HK-2 (cell line): ENCODE results near the gene TM7SF3.
"Not testable (repeated sequence)": the region's sequence is repeated elsewhere in the genome, so short reads cannot be mapped to it uniquely, and the experiment has no call there.

Source experiments
- DNase-seq: peaks from one replicate; pipeline ENCODE4 v3.0.0-alpha.2; 2018; ENCODE audit not compliant: unreplicated experiment

The TM7SF3 gene

DNA sequence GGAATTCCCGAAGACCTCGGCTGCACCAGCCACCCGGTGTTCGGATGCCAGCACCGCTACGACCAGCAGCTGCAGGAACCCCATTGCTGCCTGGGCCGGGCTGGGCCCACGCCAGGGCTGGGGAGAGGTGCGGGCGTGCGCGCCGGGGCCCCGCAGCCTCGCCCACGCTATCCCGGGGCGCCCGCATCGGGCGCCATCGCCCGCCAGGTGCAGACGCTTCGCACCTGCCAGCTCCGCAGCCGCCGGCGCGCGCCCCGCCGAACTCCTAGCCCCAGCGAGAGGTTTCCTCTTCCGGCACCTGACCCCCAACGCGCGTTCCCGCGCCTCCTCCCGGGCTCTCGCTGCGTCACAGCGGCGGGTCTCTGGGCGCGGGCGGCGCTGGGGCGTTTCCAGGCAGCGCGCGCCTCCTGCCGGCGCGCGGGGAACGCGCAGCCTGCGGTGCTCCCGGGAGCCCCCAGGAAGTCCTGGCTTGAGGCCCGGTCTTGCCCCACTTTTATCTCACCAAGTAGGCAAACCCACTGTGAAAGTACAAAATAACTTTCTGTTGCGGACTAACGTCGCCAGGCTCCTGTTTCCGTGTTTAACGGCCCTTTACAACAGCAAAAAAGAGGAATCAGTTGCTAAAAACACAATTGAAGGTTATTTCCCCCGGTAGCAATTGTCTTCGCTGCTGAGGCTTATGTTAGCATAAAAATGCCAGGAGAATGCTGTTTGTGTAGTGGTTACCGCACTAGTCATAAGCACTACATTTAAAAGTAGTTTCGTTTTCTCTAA is at the start of gene TM7SF3:
TM7SF3 (minus strand) TSS at position 300 of the 774 bp plus-strand sequence; CDS start at position 84, 216 bp downstream.
- peak; percentile 92 for DNase-seq

DNA sequence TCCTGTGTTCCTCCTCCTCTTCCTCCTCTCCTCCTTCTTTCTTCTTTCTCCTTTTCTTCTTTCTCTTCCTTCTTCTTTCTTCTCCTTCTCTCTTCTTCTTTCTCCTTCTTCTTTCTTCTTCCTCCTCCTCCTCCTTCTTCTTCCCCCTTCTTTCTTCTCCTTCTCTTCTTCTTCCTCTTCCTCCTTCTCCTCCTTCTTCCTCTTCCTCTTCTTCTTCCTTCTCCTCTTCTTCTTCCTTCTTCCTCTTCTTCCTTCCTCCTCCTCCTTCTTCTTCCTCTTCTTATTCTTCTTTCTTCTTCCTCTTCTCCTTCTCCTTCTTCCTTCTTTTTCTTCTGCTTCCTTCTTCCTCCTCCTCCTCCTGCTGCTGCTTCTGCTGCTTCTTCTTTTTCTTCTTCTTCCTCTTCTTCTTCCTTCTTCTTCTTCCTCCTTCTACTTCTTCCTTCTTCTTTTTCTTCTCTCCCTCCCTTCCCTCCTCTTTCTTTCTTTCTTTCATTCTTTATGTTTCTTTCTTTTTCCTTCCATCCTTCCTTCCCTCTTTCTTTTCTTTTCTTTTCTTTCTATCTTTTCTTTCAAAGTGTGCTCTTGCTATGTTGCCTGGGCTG is 49.2 kb upstream of the TM7SF3 start:
- no peak for DNase-seq

- DNase-seq = no peak
Observed at GRCh38 chr12:27061317-27061716, 47.1 kb upstream of the TM7SF3 start.

DNA sequence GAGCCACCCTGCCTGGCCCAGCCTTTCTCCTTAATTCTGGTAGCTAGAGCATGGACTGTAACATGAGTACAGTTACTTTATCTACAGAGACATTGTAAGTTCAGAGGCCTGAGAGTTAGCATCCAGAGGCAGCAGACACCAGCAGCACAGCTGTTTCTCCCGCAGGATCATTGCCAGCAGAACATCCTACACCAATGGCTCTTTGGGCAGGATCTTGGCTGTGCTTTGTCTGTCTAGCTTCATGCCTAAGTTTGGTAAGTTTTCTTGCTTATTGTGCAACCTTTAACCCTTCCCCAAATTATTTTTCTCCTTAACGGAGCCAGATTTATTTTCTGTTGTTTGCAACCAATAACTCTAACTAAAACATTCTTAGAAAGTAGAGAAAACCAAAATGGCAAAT is 46.6 kb upstream of the TM7SF3 start:
- DNase-seq = no peak

DNA sequence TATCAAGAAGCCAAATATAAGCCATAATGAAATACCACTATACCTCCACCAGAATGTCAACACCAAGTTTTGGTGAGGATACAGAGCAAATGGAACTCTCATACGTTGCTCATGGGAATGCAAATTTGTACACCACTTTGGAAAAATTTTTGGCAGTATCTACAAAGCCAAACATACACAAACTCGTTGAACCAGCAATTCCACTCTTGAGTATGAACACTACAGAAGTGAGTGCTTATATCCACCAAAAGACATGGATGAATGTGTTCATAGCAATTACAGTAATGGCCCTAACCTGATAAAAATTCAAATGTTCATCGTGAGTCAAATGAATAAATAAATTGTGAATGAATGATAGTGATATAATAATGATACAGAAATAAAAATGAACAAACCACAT is 43.4 kb upstream of the TM7SF3 start:
- no peak for DNase-seq

- no peak for DNase-seq
Observed at GRCh38 chr12:27055966-27056365, 41.8 kb upstream of the TM7SF3 start.

DNA sequence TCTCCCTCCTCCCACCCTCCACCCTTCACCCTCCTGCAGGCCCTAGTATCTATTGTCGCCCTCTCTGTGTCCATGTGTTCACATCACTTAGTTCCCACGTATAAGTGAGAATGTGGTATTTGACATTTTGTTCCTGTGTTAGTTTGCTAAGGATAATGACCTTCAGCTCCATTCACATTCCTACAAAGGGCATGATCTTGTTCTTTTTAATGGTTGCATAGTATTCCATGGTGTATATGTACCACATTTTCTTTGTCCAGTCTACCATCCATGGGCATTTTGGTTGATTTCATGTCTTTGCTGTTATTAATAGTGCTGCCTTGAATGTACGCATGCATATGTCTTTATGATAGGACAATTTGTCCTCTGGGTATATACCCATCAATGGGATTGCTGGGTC is 38.6 kb upstream of the TM7SF3 start:
- no peak for DNase-seq

DNA sequence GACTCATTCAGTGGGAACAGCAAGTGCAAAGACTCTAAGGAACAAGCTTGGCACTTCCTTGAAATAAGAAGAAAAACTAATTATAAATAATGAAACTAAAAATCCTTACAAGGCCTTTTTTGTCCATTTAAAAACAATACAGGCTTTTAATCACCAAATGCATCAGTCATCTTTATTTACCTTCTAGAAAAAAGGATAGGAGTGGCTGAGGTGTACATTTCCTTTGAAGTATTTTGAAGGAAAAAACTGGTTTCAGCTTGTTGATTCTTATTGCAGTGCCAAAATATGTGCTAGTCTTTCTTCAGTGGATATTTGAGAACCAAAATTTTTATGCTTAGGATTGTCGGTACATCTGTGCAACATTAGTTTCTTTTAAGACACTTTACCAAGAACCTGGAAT is 38.0 kb upstream of the TM7SF3 start:
- DNase-seq = no peak

DNA sequence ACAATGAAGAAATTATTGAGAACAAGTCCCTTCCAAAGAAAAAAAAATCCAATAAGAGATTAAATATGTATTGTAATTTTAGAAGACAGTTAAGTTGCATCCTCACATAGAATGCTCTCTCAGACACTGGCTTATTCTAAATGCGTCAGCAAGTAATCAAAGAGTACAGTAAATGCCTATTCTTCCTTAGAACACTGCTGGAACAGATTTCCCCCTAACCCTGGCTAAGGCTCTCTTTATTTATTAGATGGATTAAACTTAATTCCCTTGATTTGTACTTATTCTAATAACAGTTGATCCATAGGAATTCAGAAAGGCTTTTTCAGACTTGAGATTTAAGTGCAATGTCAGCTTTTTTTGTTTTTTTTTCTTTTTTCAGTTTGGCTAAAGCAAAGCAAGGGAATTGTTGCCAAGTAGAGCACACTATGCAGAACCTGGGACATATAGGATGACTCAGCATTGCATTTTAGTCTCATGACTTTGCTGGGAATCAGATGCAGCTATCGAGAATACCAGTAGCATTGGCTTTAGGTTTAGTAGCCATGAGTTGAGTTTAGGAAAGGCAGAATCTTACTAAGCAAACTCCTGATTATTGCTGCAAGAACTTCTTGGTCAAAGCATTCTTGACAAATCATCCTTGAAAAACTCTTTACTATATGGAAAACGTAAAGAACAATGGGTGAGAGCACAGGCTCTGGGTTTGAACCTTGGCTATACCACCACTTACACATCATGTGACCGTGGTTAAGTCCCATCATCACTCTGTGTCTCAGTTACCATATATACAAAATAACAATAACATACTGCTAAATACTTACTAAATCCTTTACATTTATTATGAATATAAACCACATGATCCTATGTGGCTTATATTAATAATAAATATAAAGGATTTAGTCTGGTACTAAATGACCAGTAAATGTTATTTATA is 34.9 kb upstream of the TM7SF3 start:
- no peak for DNase-seq

DNA sequence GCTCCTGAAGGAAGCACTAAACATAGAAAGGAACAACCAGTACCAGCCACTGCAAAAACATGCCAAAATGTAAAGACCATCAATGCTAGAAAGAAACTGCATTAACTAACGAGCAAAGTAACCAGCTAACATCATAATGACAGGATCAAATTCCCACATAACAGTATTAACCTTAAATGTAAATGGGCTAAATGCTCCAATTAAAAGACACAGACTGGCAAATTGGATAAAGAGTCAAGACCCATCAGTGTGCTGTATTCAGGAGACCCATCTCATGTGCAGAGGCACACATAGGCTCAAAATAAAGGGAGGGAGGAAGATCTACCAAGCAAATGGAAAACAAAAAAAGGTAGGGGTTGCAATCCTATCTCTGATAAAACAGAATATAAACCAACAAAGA is 27.8 kb upstream of the TM7SF3 start:
- not testable (repeated sequence) for DNase-seq

DNA sequence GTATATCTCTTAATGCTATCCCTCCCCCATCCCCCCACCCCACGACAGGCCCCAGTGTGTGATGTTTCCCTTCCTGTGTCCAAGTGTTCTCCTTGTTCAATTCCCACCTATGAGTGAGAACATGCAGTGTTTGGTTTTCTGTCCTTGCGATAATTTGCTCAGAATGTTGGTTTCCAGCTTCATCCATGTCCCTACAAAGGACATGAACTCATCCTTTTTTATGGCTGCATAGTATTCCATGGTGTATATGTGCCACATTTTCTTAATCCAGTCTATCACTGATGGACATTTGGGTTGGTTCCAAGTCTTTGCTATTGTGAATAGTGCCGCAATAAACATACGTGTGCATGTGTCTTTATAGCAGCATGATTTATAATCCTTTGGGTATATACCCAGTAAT is 26.5 kb upstream of the TM7SF3 start:
- not testable (repeated sequence) for DNase-seq

DNA sequence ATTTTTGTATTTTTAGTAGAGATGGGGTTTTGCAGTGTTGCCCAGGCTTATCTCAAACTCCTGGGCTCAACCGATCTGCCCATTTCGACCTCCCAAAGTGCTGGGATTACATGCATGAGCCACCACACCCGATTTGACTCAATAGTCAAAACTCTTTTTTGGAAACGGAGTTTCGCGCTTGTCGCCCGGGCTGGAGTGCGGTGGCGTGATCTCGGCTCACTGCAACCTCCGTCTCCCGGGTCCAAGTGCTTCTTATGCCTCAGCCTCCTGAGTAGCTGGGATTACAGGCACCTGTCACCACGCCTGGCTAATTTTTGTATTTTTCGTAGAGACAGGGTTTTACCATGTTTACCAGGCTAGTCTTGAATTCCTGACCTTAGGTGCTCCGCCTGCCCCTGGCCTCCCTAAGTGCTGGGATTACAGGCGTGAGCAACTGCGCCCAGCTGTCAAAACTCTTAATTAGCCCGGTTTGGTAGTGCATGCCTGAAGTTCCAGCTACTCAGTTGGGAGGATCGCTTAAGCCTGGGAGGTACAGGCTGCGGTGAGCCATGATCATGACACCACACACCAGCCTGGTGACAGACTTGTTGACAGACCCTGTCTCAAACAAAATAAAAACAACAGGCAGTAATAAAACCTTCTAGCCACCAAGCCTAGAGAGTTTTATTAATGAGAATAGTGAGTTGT is 20.6 kb upstream of the TM7SF3 start:
- no peak for DNase-seq

- no peak for DNase-seq
Observed at GRCh38 chr12:27032679-27033078, 18.5 kb upstream of the TM7SF3 start.

- DNase-seq = no peak
Observed at GRCh38 chr12:27031531-27031930, 17.3 kb upstream of the TM7SF3 start.

- DNase-seq = no peak
Observed at GRCh38 chr12:27026257-27026656, 12.1 kb upstream of the TM7SF3 start.

DNA sequence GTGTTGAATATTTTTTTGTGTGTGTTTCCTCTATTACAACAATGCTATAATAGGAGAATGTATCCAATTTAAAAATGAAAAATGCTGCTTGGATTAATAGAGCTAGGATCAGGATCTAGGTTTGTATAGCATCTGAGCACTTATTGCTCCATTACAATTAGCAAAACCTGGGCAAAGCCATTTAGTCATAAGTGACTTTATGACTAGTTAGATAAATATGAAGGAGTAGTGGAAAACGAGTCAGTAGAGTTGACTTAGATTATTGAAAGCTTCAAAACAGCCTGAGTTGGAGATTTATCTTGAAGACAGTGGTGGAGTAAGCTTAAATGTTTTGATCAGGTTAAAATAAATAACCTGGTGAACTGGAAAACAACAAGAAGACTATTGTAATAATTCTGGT is 10.9 kb upstream of the TM7SF3 start:
- no peak for DNase-seq

DNA sequence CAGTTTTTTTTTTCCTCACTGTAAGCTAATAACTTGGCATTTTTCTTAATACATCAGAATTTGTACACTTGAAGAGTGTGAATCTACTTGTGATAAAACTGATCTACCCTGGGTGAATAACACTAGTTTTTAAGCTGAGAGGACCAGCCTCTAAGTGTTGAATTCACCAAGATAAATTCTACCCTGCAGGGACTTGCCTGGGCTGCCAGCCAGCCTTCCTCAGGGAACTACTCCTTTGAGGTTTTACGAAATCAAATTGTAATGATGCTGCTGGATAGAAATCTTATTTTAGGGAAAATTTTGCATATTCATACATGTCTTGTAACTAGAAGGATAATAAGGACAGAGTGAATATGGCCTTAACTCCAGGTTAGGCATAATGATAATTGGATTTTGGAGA is 10.1 kb upstream of the TM7SF3 start:
- DNase-seq = no peak

GRCh38 chr12:27020761-27021160 is 6.6 kb upstream of the TM7SF3 start:
- no peak for DNase-seq

DNA sequence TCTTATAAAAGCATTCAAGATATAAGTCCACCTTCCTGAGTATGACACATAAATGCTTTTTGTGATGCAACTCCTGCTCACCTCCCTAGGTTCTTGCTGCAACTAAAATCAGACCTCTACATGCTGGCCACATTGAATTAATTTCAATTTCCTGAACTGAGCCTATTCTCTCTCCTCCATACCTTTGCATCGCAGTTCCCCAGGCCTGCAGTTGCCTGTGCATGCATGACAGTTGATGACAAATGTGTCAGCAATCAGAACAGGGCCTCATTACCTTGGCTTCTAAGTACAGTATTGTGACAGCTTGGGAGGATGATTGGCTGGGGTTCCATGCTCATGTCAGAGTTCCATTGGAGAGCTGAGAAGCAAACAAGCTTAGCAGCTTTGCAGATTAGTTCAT is 3.9 kb upstream of the TM7SF3 start:
- no peak for DNase-seq

DNA sequence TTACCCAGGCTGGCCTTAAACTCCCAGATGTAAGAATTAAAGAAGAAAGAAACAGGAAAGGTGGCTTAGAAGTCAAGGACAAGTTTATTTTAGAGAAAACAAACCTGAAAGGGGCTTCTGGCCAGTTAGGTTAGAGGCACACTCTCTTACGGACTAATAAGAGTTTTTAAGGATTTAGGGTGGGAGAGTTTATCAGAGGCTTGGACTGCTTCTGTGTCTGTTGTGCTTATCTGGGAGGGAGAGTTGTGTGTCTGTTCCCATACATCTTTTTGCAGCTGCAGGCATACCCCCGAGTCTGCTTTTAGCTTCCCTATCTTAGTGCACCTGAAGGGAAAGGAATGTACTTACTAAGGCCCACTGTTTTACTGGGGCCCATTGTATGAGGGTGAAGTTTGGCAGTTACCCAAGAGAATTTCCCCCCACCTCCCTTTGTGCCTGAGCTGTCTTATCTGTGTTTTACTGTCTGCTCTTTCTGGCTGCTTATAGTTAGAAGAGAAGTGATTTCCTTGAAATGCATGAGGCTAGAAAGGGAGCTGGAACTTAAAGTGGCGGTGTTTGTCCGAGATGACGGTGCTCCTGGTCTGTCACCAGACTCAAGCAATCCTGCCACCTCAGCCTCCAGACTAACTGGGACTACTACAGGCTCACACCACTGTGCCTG is 3.1 kb upstream of the TM7SF3 start:
- not testable (repeated sequence) for DNase-seq

GRCh38 chr12:27015730-27016076 is 1.5 kb upstream of the TM7SF3 start:
- no peak for DNase-seq
